NK-92 treated with Interleukin-12 subunit alpha and Interleukin-12 subunit beta, amount 100 ng/mL, for 24 hours (cell line): ENCODE measurements around the gene PDPK1.
"Not testable (repeated sequence)": the region's sequence is repeated elsewhere in the genome, so short reads cannot be mapped to it uniquely, and the experiment has no call there.

Source experiments
- DNase-seq: peaks from one replicate; lab custom pipeline; 2025; lab: John Stamatoyannopoulos, UW

The PDPK1 gene

DNA sequence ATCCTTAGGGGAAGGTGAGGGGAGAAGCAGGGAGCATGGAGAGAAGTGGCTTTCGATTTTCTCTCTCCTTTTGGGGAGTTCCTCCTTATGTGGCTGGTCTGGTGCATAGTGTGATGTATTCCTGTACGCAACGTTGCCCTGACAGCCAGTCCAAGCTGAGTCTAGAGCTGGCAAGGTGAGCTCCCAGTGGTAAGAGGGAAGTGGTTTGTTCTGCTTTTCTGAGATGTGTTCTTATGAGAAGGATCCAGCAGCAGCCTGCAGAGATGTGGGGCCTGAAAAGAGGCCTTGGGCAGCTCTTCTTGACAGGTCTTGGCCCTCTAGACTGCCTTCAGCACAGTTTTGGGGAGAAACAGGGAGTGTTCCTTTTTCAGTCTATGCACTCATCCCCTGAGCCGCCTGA, 3.1 kb downstream of the PDPK1 start:
- not testable (repeated sequence) for DNase-seq

DNA sequence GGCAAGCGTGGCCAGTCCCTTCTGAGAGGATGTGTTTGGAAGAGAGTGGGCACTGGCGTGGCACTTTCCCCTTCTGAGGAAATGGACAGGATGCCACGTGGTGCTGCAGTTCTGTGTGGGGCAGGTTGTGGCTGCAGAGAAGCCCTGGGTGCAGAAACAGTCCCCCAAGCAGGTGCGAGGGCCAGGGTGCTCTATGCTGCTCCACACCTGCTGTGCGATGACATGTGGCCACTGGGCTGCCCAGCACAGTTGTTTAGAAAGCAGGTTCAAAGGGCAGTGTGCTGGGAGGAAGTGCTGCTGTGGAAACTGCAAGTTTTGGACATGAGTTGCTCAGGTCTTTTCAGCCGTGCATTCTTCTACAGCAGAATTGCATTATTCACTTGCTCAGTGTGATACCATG, 3.6 kb downstream of the PDPK1 start:
- not testable (repeated sequence) for DNase-seq

DNA sequence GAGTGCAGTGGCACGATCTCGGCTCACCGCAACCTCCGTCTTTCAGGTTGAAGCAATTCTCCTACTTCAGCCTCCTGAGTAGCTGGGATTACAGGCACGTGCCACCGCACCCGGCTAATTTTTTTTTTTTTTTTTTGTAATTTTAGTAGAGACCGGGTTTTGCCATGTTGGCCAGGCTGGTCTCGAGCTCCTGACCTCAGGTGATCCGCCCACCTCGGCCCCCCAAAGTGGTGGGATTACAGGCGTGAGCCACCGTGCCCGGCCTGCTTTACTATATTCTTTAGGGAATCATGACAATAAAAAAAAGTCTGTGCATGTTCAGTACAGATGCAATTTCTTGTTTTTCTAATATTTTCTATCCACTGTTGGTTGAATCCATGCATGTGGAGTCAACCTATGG, 6.0 kb downstream of the PDPK1 start:
- DNase-seq, result not testable (repeated sequence)

DNA sequence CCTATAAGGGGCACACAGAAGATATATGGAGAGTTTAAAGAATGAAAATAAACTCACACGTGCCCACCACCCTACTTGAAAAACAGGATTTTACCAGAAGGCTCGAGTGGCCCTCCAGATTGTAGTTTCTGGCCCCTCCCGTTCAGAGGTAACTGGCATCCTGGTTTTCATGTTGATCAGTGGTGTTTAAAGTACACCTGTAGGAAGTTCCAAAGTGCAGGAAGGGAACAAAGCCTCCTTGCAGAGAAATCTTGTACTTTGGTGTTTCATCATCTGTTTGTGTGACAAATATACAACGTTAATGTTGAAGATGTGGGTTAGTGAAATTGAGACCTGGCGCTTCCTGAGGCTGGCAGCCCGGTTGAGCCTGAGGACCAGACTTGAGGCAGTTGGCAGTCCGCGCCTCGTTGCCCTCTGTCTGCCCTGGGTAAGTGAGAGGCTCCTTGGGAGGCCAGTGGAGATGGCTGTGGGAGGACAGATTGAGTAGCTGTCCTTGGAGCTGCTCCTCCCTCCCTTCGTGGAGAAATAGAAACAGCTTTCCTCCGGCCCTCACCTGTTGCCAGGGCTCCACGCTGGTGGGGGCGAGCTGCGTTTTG, 12.6 kb downstream of the PDPK1 start:
- DNase-seq, result not testable (repeated sequence)

DNA sequence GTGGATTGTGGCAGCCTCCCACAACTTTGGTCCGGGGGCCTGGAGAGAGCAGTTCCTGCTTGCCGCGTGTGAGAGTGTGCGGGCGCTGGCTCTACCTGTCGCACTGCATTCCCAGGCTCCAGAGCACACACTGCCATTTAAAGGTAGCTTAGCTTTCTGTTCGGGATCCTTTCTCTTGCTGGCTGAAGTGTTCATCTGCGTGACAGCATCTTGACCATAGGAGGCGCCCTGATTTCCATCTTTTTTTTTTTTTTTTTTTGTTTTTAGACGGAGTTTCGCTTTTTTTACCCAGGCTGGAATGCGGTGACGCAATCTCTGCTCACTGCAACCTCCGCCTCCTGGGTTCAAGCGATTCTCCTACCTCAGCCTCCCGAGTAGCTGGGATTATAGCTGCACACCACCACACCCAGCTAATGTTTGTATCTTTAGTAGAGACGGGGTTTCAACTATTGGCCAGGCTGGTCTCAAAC, 13.6 kb downstream of the PDPK1 start:
- DNase-seq, result not testable (repeated sequence)

DNA sequence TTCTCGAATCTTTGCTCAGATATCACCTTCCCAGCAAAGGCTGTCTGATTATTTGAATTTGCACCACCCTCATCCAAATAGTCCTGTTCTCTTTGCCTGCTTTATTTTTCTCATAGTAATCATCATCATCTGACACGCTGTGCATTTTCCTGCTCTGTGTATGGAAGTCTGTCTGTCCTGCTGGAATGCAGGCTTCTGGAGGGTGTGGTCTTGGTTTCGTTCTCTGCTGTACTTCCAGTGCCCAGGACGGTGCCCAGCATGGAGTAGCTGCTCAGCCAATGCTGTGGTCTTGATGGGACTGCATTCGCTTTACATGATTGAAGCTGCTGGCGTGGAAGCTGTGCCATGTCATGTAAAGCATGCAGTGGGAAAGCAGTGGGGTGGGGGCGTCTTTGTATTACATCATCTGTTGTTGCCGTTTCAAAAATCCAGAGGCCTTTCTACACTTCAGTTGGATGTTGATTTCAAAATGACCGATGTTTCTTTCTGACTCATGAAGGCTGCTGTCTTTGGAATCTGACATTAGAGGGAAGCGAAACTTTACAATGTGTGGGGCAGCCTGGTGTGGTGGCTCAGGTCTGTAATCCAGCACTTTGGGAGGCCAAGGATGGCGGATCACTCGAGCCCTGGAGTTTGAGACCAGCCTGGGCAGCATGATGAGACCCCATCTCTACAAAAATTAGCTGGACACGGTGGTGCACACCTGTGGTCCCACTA, 17.0 kb downstream of the PDPK1 start:
- DNase-seq, result not testable (repeated sequence)

DNA sequence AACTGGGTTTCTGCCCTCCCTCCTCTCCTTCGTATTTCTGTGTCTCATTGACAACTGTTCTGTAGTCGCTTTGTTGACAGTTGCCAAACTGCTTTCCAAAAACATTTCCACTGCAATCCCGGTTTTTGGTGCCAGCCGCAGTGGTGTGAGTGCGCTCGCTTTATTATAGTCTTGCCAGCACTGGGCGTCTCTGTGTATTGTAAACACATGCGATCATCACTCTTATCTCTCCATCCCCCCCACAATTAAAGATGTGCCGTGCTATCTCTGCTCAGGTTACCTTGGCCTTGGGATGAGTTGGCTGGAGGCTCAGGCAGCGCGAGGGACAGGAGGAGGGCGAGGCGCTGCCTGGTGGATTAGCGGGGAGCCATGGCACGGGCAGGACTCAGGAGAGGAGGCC, 19.3 kb downstream of the PDPK1 start:
- DNase-seq, result not testable (repeated sequence)

DNA sequence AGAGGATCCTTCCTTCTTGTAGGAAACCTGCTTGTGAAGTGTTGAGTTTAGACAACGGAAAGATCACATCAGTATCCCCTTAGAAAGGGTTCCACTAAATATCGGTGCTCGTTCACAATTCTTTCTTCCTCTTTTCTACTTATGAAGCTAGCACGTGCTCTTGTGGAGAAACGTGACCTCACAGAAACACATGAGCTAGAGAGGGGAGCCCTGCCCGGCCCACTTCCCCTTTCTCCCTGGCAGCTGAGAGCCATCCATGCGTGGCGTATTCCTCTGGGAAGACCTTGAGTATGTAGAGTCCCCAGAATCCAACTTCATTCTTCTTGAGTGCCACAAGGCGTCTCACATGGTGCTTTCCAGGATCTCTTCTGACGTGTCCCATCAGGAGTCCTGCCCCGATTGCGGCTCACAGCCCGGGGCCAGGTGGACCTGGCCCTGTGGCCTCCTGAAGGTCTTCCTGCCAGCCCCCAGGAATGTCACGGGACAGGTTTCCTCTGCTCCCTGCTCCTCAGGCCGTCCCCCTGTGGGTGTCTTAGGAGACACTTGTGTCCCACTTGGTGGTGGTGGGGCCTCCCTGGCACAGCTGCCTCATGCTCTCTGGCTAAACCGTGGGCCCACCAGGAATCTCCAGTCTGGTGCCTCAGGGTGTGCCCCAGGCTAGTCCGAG, 22.4 kb downstream of the PDPK1 start:
- not testable (repeated sequence) for DNase-seq

DNA sequence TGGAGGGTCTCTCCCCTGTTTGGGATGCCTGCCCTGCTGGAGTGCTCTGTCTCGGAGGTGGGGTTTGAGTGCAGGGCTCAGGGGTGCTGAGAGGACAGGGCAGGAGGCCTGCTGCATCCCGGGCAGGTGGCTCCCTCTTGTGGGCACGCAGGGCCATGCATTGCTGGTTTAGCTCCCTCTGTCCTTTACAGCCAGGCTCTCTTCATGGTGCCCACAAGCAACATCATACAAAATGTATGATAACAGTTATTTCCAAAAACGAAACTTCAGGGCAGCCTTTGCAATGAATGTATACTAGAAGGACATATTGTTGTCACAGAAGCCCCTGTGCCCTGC, 22.9 kb downstream of the PDPK1 start:
- not testable (repeated sequence) for DNase-seq

DNA sequence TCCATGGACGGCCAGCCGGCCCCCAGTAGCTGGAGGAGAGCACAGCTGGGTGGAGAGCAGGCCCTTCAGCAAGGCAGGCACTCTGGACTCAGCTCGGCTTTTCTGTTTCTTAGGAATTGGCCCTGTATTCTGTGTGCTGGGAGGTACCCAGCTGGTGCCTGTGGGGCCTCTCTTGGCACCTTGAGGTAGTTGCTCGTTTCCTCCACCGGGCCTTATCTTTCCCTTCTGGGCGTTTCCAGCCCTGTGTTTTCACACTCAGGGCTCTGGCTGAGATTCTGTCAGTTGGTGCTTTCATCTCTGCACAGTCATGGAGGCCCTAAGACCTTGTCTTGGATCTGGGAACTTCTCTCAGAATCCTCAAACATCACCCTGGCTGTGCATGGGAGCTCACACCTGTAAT, 29.7 kb downstream of the PDPK1 start:
- not testable (repeated sequence) for DNase-seq

DNA sequence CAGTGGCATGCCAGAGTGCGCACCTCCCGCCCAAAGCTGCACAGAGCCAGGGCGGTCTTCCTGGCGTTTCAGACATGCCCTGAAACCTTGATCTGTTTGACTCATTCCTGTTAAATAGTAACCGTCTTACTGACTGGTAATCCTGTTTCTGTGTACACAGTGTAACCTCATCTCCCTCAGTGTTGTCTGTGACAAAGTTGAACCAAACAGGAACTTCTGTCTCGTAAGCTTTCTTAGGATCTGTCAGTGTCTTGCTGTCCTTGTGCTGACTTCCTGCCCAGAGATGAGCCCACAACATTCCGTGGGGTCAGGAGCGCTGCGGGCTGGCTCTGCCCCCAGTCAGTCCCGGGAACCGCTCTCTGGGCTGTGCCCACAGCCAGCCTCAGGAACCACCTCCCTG, 30.8 kb downstream of the PDPK1 start:
- not testable (repeated sequence) for DNase-seq

DNA sequence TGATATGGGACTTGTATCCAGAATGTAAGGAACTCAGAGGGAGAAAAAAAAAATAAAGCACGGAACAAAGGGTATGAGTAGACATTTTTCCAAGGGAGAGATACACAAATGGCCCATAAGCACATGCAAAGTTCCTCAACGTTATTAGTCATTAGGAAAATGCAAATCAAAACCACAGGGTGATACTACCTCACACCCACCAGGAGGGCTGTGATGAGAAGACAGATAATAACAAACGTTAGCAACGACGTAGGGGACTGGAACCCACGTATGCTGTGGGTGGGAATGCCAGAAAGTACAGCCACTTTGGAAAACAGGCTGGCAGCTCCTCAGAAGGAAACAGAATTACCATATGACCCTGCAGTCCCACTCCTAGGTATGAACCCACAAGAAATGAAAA, 34.9 kb downstream of the PDPK1 start:
- DNase-seq, result not testable (repeated sequence)

DNA sequence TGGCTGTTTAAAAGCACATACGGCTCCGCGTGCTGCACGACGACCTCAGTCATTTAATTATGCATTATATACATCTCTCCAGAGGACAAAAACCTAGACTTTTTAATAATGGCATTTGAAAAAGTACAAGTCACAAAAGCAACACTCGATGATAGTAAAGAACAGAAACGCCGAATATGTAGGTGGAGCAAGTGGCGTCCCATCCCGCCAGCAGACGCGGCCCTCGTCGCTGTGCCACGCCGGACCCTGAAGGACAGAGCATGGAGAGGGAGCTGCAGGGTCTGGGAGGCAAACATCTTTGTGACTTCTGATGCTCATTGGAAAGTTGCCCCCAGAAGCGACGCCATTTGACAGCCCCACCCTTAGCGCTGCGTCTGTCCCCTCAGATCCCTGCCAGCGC, 38.0 kb downstream of the PDPK1 start:
- DNase-seq, result not testable (repeated sequence)

DNA sequence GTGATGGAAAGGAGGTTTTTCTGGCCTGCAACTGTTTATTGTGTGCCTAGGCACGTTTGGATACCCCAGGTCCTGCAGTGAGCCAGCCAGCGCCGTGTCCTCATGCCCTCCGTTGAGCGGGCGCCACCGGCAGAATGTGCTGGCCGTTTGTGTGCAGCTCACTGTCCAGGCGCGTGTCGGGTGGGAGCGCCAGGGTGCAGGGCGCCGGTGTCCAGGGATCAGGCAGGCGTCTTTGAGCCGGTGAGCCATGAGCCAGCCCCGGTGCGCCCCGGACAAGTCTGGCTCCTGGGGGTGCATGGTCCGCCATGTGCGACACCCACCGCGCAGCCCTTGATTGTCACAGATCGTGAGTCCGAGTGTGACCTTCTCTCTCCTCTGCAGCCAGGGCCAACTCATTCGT, 39.2 kb downstream of the PDPK1 start:
- not testable (repeated sequence) for DNase-seq

DNA sequence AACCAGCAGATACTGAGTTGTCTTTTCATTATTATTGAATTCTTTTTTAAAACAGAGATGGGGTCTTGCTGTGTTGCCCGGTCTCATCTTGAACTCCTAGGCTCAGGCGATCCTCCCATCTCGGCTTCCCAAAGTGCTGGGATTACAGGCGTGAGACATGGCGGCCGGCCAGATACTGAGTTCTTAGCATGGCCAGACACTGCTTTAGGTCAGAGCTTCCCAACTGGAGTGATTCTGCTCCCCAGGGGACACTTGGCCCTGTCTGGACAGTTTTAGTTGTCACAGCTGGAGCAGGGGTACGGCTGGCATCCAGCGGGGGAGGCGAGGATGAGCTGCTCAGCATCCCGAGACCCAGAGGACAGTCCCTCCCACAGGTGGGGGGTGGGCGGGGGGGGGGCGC, 41.1 kb downstream of the PDPK1 start:
- DNase-seq, result not testable (repeated sequence)

DNA sequence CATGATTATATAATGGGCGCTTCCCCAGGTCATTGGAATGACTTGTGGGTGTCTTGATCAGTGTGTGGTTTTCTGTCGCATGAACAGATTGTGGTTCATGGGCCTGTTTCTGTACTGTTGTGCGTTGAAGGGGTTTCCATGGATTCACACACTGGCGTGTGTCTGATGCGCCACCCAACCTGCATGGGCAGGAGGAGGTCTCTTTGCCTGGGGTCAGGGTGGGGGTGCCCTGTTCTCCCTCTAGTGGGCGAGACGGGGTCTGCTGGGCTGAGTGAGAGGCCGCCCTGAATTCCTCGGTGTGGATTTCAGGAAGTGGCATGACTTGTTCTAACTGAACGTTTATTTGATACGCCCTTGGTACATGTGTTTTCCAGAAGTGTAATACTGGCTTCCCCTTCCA, 42.3 kb downstream of the PDPK1 start:
- not testable (repeated sequence) for DNase-seq

DNA sequence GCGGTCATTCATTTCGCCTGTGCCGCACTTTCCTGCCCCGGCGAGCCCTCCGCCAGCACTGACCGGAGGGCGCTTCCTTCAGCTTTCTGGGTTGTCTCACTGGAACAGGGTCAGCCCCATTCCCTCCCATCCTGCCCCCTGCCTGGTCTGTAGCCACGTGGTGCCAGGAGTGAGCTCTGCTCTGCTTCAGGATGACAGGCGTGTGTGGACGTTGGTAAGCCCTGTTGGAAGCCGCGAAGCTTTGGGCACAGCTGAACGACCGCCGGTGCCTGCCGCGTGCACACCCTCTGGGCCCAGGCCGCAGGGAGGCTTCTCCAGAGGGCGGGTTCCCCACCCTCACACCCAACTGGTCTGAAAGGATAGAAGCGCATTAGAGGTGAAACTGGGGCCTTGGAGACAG, 43.0 kb downstream of the PDPK1 start:
- not testable (repeated sequence) for DNase-seq

DNA sequence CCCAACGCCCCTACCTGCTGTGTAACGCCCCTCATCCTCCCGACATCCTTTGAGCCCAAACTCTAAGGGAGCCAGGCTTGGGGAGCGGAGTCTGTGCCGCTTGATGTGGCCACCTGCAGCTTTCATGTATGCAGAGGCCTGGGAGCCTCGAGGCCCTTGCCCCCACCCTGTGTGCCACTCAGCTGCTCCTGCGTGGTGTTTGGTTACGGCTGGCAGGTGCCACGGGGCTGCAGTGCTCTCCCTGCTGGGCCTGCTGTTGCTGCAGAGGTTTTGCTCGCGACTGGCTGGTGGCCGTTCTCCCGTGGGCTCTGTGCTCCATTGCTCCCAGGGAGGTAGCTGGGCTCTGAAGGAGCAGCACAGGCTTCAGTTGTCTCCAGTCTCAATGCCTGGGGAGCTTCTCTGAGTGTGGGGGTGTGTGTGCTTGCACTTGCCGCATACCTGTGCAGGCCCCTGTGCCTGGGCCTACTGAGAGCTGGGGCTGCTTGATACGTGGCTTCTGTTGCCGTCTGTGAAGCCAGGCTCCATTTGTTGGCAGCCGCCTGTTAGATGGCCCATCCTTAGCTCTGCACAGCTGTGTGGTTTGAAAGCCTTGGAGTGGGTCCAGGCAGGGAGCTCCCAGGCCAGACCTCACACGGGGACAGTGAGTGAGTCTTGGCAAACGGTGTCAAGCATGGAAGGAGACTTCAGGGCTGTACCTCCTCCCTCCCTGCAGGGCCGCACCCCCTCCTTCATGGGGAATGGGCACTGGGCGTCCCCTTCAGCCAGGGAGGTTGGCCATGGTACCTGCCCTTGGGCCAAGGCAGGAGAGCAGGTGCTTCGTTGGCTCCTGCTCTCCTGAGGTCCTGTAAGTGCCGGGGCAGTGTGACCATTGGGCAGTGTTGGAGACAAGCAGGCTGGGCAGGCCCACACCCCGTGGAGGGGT, 47.2 kb downstream of the PDPK1 start:
- DNase-seq, result no peak

DNA sequence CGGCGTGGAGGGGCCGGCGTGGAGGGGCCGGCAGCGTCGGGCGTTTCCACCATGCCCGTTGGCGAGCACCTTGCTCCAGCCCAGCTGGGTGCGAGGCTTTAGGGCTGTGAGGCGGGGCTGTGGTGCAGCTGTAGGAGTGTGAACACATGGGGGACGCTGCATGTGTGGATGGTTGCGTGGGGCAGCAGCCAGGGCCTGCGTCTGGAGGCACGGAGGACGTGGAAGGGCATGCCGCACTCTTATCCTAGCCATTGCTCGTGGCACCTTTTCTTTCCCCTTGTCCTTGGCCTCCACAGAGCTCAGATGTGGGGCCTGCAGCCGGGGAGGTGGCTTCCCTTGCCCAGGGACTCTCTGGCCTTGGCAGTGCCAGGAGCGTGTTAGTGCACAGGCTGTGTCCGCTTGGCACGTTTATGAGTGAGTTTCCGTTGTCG, 47.8 kb downstream of the PDPK1 start:
- DNase-seq, result no peak

DNA sequence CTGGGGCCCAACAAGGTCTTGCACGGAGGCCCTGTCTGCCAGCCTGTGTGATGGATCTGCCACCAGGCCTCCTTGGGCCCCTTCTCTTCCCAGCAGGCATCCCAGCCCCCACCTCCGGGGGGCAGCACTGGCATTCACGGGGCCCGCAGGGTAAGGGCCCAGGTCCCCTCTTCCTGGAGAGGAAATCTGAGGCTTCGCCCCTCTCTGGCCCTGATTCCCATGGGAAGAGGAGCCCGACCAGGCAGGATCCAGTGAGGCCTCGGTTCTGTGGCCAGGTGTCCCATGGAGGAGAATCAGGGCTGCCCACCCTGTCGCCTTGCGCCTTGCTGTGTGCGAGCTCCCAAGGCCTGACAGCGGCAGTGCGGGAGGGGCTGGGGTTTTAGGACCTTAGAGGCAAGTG, 48.4 kb downstream of the PDPK1 start:
- no peak for DNase-seq

DNA sequence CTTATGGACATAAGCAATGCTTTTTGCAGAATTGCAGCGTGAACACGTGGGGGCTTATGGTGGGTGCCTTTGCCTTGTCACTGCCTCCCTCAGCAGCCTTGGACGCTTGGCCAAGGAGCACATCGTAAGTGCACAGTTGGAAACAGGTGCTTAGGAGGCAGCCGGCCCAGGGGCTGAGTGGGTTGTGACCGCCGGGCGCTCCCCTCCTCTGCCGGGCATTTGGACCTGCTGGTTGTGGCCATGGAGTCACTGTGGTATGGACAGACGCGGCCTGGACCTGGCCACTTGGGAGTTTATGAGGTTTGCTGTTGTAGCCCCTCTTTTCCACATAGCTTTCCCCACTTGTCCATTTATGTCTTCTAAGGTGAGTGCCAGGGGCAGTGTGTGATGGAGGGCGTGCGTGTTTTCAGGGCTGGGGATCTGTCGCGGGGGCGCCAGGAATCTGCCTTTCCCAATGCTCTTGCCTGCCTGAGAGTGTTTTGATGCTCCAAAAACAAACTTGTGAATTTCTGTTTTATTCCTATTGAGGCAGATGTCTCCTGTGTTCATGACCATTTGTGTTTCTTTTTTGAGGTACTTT, 49.2 kb downstream of the PDPK1 start:
- no peak for DNase-seq
